GM12874 (cell line): ENCODE measurements around the gene ANXA6.

ENCODE experiments used
- TF ChIP-seq, protein P1 (sequence below): IDR thresholded peaks from 2 replicates; pipeline ENCODE4 v1.5.1; 2011; ENCODE audit warnings: low read depth, mild to moderate bottlenecking, control low read depth, low read length, moderate library complexity; ENCODE audit not compliant: insufficient read depth

The ANXA6 gene

DNA sequence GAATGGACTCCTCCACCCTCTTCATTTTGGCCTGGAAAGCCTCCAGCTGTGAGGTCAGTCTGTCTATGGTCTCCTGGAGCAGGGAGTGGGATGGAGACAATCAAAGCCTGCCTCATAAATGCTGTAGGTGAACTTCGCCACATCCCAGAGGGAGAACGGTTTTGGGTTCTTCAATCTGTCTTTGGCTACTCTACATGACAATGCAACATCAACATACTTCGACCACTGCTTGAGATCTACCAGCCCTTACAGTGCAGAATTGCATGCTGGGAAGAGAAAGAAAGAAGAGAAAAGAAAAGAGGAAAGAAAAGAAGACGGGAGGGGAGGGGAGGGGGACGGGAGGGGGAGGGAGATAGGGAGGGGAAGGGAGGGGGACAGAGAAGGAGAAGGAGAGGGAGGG, 28.5 kb upstream of the ANXA6 start:
- TF ChIP-seq, protein P1, sequence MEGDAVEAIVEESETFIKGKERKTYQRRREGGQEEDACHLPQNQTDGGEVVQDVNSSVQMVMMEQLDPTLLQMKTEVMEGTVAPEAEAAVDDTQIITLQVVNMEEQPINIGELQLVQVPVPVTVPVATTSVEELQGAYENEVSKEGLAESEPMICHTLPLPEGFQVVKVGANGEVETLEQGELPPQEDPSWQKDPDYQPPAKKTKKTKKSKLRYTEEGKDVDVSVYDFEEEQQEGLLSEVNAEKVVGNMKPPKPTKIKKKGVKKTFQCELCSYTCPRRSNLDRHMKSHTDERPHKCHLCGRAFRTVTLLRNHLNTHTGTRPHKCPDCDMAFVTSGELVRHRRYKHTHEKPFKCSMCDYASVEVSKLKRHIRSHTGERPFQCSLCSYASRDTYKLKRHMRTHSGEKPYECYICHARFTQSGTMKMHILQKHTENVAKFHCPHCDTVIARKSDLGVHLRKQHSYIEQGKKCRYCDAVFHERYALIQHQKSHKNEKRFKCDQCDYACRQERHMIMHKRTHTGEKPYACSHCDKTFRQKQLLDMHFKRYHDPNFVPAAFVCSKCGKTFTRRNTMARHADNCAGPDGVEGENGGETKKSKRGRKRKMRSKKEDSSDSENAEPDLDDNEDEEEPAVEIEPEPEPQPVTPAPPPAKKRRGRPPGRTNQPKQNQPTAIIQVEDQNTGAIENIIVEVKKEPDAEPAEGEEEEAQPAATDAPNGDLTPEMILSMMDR = no peak

DNA sequence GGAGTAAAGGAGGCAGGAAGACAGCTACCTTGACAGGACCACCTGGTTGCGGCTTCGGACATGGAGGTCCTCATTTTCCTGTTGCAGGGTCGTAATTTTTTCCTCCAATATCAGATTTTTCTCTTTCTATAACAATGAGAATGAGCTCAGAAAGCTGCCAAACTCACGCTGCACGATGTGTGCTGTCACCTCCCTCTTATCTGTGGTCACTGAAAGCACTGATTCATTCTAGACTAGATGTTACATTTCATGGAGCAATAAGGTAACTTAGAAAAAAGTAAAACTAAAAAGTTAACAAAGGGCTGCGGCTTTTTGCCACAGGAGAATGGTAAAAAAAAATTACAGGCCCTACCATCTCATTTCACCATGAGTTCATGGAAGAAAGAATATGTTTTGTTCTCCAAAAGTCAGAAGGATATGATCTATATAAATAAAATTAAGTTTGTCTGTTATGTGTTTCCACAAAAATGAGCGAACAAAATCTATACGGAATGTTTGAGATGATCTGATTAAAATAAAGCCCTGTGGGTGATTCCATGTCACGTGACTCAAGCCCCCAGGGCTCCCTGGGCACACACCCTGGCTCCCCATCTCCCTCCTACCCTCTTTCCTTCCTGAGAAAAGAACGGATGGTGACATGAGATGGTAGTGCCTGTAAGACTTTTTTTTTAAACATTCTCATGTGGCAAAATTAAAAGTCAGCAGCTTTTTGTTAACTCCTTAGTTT, 26.9 kb upstream of the ANXA6 start:
- TF ChIP-seq, protein P1 = no peak

DNA sequence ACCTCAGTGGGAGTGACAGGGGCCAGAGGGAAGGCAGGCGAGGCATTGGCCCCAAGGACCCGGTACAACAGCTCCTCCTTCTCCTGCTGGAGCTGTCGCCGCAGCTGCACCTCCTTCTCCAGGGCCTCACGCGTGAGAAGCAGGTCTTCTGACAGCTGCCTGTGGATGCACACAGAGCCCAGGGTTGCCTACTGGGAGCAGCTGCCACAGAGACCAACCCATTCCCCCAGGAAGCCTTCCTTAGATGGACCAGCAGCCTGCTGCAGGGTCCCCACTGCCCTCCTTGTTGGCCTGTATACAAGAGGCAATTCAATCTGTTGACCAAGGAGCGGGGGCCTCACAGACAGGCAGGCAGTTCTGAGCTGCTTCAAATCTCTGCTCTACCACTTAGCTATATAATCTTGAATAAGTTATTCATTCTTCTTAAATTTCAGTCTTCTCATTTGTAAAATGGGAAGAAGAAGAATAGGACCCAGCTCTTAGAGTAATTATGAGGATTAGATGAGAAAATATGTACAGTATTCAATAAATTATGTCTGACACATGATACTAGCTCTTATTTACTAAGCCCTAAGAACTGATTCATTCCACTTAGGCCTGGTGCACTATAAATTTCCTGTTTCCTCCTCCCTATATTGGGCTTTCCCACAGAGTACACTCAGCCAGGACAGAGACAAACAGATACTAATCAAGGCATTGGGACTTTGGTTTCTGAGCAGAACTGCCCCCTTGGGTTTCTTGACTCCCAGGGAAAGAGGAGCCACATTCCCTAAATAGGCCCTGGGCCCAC, 26.1 kb upstream of the ANXA6 start:
- TF ChIP-seq, protein P1 = no peak

DNA sequence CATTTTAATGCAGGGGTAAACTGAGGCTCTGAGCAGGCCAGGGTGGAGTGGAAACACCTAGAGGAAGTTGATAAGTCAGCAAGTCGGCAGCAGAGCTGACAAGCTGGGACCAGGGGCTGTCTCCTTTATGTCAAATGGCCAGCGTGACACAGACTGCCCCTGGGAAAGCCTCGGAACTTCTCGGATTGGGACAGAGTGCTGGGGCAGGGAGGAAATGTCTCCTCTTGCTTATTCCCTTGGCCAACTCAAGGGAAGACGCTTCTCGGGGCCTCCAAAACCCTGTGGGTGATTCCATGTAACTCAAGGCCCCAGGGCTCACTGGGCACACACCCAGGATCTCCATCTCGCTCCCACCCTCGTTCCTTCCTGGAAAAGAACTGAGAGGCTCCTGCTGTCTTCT, 25.4 kb upstream of the ANXA6 start:
- TF ChIP-seq, protein P1 = no peak

DNA sequence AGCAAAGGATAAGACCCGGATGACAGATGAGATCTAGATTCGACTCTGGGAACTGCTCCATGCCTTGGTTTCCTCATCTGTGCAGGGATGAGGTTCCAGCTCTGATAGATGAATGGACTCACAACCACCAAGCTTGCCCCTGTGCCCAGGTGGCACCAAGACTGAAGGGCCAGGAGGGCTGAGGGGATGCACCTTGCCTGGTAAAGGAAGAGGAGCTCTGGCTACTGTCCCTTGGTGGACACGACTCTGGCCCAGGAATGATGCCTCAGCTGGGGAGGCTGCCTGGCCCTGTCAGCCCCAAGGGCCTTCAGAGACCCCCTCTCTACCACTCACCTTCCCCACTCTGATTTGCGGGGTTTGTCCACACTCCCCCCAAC, 24.9 kb upstream of the ANXA6 start:
- TF ChIP-seq, protein P1 = no peak

DNA sequence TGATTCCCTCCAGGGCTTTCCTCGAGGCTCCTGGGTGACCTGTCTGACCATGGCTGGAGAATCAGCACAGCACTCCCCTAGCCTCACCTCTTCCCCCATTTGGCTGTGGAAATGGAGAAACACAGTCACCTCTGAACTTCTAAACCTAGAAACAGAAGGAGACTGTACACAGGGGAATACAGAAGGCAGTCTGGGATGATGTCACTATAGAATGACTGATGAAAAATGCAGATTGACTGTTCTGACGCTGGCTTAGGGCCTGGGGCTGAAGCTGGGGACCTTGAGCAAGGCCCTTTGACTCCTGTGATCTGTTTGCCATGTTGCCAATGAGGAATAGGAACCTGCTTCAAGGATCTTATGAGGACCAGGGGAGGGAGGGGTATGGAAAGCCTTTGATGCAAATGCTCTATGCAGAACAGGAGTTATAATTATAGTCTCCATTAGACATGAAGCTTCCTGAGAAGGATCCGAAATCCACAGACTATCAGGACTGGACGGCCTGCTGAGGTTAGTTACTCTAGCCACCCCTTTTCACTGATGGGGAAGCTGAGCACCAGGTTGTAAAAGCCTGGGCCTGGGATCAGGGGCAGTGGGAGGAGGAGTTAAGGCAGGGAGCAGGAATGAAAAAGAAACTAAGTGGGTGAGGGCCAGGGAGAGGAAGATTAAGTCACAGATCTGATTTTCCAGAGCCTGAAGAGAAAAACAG, 24.4 kb upstream of the ANXA6 start:
- TF ChIP-seq, protein P1 = no peak

DNA sequence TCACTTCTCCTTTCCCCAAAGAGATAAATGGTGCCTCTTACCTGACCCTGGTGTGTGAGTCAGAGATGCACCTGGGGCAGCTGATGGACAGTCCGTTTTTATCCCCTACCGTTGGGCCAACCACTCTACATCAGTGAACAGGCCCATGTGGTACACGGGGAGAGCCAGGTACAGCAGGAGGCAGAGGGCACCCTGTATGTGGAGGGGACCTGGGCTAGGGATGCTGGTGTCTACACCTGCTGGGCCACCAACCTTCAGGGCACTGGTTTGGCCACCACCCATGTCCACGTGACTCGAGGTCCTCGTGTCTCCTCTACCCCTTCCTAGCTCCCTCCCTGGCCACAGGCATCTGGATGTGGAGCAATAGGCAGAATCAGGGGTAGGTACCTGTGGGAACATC, 22.7 kb upstream of the ANXA6 start:
- TF ChIP-seq, protein P1 = no peak
